Breast epithelium (tissue), 3 donors: Measurements from ENCODE around the gene ZNF488.

Source experiments
- CTCF ChIP-seq, 3 donors: fragments of 450-650 bp; IDR thresholded peaks; one replicate each; pipeline ENCODE4 v1.5.1; 2016 to 2017; ENCODE audit warnings: antibody characterized with exemption in 3 of 3, mild to moderate bottlenecking in 3 of 3, moderate library complexity in 3 of 3
- POLR2A ChIP-seq: fragments of 450-650 bp; IDR thresholded peaks from one replicate; pipeline ENCODE4 v1.6.1; 2016; ENCODE audit warnings: antibody characterized with exemption, mild to moderate bottlenecking, moderate library complexity
- POLR2AphosphoS5 ChIP-seq, 3 donors: sonication (generic); formaldehyde crosslinking; IDR thresholded peaks; one replicate each; pipeline ENCODE4 v1.6.1; 2017; ENCODE audit warnings: antibody characterized with exemption in 3 of 3

DNA sequence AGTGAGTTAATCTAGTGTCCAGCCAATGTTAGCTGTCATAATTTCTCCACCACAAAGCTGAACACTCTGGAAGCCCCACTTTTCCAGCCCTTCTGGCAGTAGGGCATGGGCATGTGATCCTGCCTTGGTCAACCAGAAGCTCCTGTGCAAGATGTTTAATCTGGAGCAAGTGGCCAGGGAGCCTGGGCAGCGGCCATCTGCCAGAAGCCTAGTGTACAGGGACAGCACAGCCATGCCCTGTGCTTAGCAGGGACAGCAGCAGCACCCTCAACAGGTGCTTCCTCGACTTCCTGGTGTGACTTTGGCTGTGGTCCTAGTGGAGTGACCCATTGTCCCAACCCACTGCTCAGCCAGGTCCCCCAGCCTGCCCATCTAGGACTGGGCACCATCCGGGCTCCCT, 25.6 kb downstream of the ZNF488 start:
- TF ChIP-seq CTCF (IDR thresholded peaks at IDR 0.05) (no peak), POLR2AphosphoS5 (IDR thresholded peaks at IDR 0.05) (no peak), POLR2A (no peak)
